B cell (primary cell): ENCODE measurements around the gene NTMT1.

Experiments
- CTCF ChIP-seq: fragments of 200-600 bp; IDR thresholded peaks from one replicate; pipeline ENCODE4 v1.8.0; 2022; ENCODE audit warnings: antibody characterized with exemption, mild to moderate bottlenecking
- EZH2 ChIP-seq: IDR thresholded peaks from 2 replicates; pipeline ENCODE4 v1.6.1; 2012; ENCODE audit warnings: borderline replicate concordance, low read depth, mild to moderate bottlenecking, moderate library complexity, low read length; ENCODE audit not compliant: insufficient read depth, poor library complexity, severe bottlenecking

GRCh38 chr9:129685220-129685932, 59.4 kb downstream of the NTMT1 start:
- no peak for TF ChIP-seq CTCF
- no peak for TF ChIP-seq EZH2
